ENCODE data around the gene GPC5.

GPC5 gene

GRCh38 chr13:91464336-91464735 is 65.9 kb downstream of the GPC5 start:
- DNase-seq = no peak

DNA sequence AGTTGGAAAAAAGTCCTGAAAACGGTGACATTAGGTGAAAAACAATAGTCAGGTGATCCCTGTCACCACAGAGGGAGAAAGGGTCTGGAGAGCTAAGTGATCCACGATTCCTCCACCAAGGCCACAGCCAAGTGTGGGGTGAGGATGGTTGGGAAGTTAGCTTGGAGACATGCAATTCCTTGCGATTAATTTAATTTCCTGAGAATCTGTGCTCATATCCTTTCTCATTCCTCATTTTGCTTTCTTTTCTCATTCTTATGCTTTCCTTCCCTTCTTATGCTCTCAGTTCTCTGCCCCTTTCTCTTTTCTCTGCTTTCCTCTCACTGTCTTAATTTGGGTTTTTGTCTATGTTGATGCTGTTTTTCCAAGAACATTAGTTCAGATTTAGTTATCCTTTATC is 68.8 kb downstream of the GPC5 start:
- no peak for DNase-seq

- DNase-seq = no peak
Observed at GRCh38 chr13:91468301-91468700, 69.9 kb downstream of the GPC5 start.

GRCh38 chr13:91470084-91470621 is 71.7 kb downstream of the GPC5 start:
- no peak for DNase-seq

- no peak for DNase-seq
Observed at GRCh38 chr13:91470681-91471080, 72.3 kb downstream of the GPC5 start.

- DNase-seq = no peak
Observed at GRCh38 chr13:91482427-91482826, 84.0 kb downstream of the GPC5 start.

GRCh38 chr13:91491980-91492379 is 93.6 kb downstream of the GPC5 start:
- no peak for DNase-seq

GRCh38 chr13:91493442-91493841 is 95.0 kb downstream of the GPC5 start:
- DNase-seq = no peak

GRCh38 chr13:91498298-91498697 is 99.9 kb downstream of the GPC5 start:
- no peak for DNase-seq

DNA sequence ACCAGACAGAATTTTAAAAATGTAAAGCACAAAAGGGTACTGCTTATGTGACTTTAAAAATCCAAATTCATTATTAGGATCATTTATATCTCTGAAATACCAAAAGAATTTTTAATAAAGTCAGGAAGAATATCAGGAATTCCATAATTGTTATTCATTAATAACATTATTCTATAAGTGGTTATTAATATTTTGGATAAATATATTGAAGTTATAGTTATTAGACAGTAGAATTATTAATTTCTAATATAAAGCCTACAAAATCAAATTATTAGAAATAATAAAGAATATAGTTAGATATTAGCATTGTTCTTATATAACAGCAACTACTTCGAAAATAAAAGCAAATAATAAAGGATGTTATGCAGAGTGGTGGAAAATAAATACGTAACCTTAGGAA is 105.8 kb downstream of the GPC5 start:
- no peak for DNase-seq

DNA sequence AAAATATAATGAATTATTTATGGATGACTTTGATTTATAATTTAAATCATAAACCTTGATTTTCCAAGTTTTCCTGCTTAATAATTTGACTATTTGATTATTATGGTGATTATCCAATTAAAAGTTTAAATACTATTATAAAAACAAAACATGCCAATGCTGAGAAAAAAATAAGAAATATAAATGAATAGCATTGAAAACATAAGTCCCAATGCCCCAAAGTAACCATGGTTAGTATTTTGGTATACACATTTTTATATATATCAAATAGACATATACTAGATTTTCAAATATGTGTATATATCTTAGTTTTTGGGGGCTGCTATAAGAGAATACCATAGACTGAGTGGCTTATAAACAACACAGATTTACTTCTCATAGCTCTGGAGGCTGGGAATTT is 108.3 kb downstream of the GPC5 start:
- DNase-seq = no peak

GRCh38 chr13:91510058-91510457 is 111.6 kb downstream of the GPC5 start:
- no peak for DNase-seq

GRCh38 chr13:91513790-91514189 is 115.4 kb downstream of the GPC5 start:
- DNase-seq = no peak

GRCh38 chr13:91516799-91517198 is 118.4 kb downstream of the GPC5 start:
- DNase-seq = no peak

- no peak for DNase-seq
Observed at GRCh38 chr13:91520952-91521351, 122.5 kb downstream of the GPC5 start.

GRCh38 chr13:91523116-91523515 is 124.7 kb downstream of the GPC5 start:
- DNase-seq = no peak

DNA sequence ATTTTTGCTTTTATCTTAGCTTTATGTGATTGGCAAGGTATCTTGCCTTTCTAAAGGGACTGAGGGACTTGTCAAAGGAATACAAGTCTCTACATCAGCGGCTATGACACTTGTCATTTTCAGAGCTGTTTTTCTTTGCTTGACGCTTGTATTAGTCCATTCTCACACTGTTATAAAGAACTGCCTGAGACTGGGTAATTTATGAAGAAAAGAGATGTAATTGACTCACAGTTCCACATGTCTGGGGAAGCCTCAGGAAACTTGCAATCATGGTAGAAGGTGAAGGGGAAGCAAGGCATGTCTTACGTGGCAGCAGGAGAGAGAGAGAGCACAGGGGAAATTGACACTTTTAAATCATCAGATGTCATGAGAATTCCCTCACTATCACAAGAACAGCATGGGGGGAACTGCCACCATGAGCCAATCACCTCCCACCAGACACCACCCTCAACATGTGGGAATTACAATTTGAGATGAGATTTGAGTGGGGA is 128.2 kb downstream of the GPC5 start:
- no peak for DNase-seq

DNA sequence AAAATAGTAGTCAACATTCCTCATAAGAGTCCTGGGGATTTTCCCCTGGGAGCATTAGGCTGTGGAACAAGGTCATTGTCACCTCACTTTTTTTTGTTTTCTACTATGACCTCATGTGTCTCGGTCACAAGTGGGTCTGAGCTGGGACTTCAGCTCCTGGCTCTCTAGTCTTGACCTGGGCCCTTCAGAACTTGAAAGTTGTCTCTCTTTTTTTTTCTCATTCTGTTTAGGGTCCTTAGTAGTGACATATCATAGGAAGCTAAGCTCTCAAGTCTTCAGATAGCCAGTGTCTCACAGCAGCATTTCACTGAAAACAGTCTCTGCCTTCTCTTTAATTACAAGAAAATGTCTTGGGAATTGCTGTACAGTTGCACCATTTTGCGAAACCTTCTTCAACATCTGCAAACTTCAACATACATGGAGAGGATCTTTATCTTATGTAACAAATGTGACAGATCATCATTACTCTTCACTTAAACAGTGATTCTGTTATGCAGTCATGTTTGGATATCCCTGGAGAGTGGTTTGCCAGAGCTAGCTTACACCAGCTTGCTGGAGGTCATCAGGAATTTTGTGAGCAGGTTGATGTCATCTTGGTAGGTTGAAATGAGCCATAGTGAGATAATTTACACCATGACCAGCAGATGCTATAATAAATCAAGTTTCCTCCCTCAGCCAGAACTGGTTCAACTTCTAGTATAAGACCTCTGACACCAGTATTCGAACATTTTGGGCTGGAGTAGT is 131.5 kb downstream of the GPC5 start:
- DNase-seq = no peak

- no peak for DNase-seq
Observed at GRCh38 chr13:91531646-91532045, 133.2 kb downstream of the GPC5 start.

GRCh38 chr13:91533354-91533753 is 134.9 kb downstream of the GPC5 start:
- DNase-seq = no peak

DNA sequence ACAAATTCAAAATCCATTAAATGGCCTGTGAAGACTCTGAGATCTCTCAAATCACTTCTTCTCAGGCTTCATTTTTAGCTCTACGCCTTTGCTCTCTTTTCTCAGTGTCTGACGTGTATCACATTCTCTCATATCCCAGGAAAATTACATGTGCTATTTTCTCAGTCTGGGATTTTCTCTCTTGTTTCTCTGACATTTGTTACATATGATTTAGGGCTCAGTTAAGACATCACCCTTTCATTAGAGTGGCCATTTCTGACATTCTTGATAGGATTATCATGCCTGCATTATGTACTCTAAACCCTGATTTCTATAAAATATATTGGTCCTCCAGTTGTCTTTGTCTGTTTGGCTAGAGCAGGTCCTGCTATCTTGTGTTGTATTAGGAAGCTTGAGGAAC is 136.6 kb downstream of the GPC5 start:
- DNase-seq = no peak

DNA sequence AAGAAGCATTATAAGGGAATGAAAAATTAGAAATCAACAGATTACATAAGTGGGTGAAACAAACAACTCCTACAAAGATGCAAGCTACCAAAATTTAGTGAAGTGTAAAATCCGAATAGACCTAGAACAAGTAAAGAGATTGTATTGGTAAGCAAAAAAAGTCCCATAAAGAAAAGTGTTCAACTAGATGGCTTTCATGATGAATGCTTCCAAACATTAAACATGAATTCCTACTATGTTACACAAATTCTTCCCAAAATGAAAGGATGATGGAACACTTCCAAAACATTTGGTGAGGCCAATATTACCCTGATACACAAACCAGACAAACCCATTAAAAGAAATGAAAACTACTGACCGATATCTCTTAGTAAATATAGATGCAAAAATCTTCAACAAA is 139.0 kb downstream of the GPC5 start:
- DNase-seq = no peak

DNA sequence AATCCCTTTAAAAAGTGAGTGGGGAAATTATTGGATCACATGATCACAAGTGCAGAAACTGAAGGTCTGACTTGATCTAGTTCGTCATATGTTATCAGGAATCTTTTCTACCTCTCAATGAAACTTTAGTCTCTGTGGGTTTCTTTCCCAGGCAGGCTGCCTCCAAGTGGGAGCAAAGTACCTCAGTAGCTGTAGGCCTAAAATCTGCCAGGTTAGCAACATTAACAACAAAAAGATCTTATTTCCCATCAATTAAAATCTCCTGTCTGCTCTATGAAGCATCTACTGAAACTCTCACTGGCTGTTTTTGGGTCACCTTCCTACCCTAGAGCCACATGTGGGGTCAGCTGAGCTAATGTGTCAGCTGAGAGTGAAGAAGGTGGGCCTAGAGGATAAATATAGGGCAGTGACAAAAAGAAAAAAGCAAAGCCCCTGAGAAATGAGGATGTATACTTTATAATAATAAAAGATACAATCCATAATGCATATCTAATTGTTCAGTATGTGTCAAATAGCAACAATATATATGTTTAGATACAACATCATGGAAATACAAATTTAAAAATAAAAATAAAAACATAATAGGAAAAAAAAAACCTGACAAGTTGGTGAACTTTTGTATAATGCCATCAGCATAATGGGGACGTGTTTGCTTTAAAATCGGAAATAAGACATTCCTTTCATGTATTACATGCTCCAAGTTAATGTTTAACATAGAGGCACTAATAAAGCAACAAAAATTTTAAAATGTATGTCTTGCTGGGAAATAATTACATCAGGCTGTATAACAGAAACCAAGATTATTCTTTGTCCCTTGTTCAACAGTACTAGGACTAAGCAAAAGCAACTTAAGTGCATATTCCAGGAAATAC is 141.1 kb downstream of the GPC5 start:
- DNase-seq = no peak

DNA sequence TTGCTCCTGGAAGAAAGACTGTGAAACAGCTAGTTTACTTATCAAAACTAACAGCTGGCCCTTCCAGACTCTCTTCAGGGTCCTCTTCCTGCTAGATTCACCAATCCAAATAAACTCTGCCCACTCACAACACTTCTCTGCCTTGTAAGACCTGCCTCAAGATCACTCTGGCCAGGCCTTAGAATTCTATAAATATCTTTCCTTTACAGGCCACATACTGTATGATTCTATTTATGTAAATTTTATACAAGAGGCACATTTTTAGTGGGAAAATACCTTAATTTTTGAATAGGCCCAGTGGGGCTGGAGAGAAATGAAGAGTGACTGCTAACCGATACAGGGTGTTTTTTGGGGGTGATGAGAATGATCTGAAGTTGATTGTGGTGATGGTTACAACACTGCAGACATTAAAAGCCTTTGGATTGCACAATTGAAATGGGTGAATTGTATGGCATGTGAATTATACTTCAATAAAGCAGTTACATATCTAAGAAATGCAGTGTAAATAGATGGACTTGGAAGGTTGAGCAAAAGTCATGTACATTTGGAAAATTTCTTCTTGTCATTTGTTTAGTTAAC is 141.8 kb downstream of the GPC5 start:
- DNase-seq = no peak

All from activated CD4-positive, CD25-positive, alpha-beta regulatory T cell treated with anti-CD3 and anti-CD28 coated beads, Interleukin-2, amount 50 U/mL, for 72 hours (primary cell).